A549 treated with DMSO at 1 μM for 4 hours (cell line): ENCODE measurements around the gene DYNLT2B. TPM values are rescaled to one million over a fixed set of nuclear protein-coding genes. Genes with fewer than 3 reads are reported as not detected.

Experiments
- total RNA-seq: library from RNA; stranded (reverse); fragments of 200-300 nt; extraction: Qiagen RNA extraction; gene quantifications from 5 replicates; pipeline ENCODE4 v1.2.3, GENCODE V29; 2022; ENCODE audit warnings: low read depth

The DYNLT2B gene
- total RNA-seq: 22.4 to 27.9 TPM (median 23.8 TPM) in 5 replicates

DNA sequence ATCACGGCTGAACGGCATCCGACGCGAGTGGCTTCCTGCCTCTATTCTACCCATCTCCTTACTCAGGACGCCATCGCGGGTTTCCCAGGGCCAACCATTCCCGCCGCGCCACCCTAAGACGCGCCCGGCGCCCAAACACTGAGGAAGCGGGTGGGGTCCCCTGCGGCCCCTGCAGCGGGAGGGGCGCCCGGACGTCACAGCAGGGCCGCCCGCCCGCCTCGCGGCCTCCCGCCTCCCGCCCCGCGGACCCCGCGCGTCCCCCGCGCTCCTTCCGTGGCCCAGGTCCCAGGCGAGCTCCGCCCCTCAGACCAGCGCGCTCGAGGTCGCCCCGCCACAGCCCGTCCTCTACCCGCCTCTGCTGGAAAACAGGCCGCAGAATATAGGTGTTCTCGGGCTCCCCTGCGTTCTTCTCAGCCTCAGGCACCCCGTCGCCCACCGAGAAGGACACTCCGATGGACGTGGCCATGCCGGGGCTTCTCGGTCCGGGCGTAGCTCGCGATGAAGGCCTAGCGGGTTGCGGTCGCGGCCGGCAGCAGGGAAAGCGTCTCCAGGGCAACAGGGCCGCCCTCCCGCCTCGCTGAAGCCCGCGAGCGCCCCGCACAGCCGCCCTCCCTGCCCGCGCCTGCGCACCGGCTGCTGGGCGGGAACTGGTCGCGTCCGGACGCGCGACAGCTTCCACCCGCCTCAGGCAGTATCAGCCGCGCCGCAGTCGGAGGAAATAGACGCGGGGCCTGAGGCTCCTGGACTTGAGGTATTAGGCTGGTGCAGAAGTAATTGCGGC is at the start of gene DYNLT2B:
Gene DYNLT2B (minus strand): TSS at position 554 of the 781 bp plus-strand sequence. CDS start 88 bp downstream, at position 466.

DNA sequence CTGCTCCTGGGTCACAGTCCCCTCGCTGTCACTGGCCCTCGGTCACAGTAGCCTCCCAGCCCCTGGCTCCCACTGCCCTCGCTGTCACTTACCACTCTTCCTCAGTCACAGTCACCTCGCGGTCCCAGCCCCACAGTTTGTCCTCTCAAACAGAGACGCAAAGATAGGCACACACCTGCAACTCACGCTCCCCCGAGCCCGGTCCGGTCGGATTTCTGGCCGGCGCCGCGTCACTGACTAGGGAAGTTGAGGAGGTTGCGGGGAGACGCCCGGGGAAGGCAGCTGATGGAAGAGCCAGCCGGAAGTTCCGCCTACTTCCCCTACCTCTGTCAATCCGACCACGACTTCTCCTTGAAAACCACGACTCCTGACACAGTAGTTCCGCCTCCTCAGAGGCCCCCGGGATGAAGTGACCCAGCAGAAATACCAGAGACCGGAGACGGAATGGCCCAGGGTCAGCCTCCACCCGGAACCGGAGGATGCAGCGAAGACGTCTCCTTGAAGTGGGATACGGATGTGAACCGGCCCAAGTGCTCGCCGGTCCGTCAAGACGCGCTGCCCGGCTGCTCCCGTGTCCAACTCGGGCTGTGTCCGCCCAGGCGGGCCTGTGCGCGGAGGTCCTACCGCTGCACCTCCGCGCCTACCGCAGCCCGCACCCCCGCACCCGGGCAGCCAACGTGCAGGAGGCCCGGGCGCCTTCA is 30.4 kb downstream of the DYNLT2B start, which contains the start of gene PCYT1A:
Gene PCYT1A (minus strand): TSS at position 287 of the 701 bp plus-strand sequence. CDS start 17,195 bp downstream, outside the sequence.

Other genes starting within 250 kb of the DYNLT2B start
- 101 to 120 TPM (median 108 TPM) in 5 replicates for gene TFRC, start 236.2 kb downstream of the DYNLT2B start, total RNA-seq
- gene ZDHHC19, start 106.8 kb downstream of the DYNLT2B start, total RNA-seq: 0.21 to 0.23 TPM in 2 of 5 replicates, not detected in the others
- not detected in 5 replicates for gene SLC51A, start 101.7 kb downstream of the DYNLT2B start, total RNA-seq
- 32.1 to 39.9 TPM (median 35.5 TPM) in 5 replicates for gene PCYT1A, start 30.5 kb downstream of the DYNLT2B start, total RNA-seq
- 7.4 to 12.7 TPM (median 11.1 TPM) in 5 replicates for gene TM4SF19, start 20.1 kb upstream of the DYNLT2B start, total RNA-seq
- gene UBXN7, start 114.2 kb upstream of the DYNLT2B start, total RNA-seq: 7.5 to 12.3 TPM (median 10.2 TPM) in 5 replicates
- gene RNF168, start 185.5 kb upstream of the DYNLT2B start, total RNA-seq: 5.1 to 6.4 TPM (median 5.6 TPM) in 5 replicates
- gene SMCO1, start 197.1 kb upstream of the DYNLT2B start, total RNA-seq: not detected in 5 replicates